ENCODE measurements around the gene CXorf49. TPM values are rescaled to one million over a fixed set of nuclear protein-coding genes. Genes with fewer than 3 reads are reported as not detected.
"Not testable (repeated sequence)": the region's sequence is repeated elsewhere in the genome, so short reads cannot be mapped to it uniquely, and the experiment has no call there.

CXorf49 gene
- polyA plus RNA-seq (ENCODE audit: insufficient read length in 4 of 4), result not detected

DNA sequence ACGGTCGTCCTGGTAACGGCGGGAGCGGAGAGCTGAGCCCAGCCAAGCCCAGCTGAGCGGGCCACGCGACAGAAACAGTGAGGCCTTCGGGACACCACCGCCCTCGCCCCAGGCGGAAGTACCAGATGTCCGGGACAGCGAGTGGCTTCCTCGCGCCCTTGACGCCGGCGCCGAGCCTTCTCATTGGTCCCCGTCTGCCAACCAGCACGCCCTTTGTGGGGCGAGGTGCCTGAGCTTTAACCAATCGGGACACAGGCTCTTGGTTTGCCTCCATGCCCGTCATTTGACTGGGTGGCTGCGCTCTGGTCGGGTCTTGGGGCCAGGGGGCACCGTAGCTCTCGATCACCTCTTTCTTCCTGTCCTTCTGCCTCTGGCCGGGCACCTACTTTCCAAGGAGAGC lies at the start of gene CXorf49:
CXorf49 (minus strand) TSS at position 101 of the 400 bp plus-strand sequence. CDS start 134 bp downstream, outside the sequence.
- DNase-seq (ENCODE audit: low read depth in 4 of 4, low spot score in 3 of 4), result not testable (repeated sequence)

DNA sequence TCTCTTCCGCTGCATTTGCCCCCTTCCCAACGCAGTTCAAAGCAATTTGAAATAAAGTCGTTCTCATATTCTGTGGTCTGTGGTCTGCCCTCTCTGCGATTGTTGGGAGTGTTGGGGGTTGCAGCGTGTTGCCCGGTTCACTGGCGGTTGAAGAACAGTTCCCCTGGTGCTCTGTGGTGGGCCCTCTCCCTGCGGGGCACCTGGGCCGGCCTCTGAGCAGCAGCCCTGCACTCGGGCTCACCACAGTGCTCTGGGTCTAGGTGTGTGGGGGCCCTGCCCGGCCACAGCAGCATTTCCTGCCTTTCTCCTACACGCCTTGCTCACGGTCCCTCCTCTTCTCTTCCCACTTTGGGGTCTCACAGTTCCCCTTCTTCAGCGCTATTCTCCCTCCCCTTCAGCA lies 49.0 kb upstream of the CXorf49 start:
- not testable (repeated sequence) for DNase-seq (ENCODE audit: low read depth in 4 of 4, low spot score in 3 of 4)

DNA sequence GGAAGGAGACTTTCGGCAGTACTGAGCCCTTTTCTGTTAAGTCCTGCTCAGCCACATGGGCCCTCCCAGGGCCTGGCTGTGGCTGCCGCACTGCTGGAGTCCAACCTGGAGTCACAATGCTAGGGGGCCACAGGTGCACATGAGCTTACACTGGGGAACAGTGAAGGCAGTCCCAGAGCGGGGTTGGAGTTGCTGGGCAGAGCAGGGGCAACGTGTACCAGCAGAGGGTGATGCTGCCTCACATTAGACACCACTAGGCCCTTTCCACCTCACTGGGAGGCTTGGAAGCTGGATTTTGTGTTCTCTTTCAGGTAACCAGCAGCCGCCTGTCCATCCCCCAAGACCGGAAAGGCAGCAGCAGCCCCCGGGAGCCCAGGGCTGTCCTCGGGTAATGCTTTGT lies 47.5 kb upstream of the CXorf49 start:
- not testable (repeated sequence) for DNase-seq (ENCODE audit: low read depth in 4 of 4, low spot score in 3 of 4)

DNA sequence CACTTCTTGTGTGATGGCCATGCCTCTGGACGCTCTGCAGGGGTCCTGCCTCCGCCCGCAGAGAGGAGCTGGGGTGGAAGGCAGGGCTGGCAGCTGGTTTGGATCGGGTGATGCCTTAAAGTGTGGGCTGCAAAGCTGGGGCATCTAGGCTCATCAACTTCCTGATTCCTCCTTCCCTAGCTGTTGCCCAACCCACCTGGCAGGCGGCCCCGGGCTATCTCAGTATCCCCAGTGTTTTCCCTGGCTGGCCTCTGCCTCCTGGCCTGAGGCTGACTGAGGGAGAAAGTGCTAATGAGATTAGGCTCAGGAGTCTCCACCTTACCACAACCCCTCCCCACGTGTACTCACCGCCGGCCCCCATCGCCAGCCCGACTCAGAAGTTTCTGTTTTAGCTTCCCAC lies 46.7 kb upstream of the CXorf49 start:
- not testable (repeated sequence) for DNase-seq (ENCODE audit: low read depth in 4 of 4, low spot score in 3 of 4)

DNA sequence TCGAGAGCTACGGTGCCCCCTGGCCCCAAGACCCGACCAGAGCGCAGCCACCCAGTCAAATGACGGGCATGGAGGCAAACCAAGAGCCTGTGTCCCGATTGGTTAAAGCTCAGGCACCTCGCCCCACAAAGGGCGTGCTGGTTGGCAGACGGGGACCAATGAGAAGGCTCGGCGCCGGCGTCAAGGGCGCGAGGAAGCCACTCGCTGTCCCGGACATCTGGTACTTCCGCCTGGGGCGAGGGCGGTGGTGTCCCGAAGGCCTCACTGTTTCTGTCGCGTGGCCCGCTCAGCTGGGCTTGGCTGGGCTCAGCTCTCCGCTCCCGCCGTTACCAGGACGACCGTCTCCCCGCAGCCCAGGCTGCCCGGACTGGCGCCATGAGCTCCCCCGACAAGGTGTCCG lies 45.0 kb upstream of the CXorf49 start, which contains the start of gene CXorf49B:
CXorf49B (plus strand) TSS at position 301 of the 400 bp plus-strand sequence; CDS start at position 376, 75 bp downstream.
- not testable (repeated sequence) for DNase-seq (ENCODE audit: low read depth in 4 of 4, low spot score in 3 of 4)

DNA sequence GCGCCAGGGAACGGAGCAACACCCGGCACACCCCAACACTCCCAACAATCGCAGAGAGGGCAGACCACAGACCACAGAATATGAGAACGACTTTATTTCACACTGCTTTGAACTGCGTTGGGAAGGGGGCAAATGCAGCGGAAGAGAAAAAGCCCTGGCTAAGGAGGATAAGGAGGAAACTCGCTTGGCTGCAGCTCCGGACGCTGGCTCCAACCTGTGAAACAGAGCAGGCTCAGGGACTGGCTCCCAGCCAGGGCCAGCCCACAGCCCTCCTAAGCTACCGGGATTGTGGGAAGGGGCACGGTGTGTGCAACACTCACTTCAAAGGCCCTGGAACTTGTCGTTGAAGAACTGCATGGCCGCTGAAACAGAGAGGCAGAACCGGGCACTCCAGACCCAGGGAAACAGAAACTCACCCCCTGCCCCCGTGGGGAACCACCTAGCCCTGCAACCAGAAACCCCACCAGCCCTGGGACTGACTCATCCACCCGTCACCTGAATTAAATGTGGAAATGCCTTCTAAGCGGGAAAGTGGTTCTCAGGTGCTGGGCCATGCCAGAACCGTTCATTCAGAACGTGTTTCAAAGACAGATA lies 42.7 kb upstream of the CXorf49 start:
- DNase-seq (ENCODE audit: low read depth in 4 of 4, low spot score in 3 of 4), result not testable (repeated sequence)

DNA sequence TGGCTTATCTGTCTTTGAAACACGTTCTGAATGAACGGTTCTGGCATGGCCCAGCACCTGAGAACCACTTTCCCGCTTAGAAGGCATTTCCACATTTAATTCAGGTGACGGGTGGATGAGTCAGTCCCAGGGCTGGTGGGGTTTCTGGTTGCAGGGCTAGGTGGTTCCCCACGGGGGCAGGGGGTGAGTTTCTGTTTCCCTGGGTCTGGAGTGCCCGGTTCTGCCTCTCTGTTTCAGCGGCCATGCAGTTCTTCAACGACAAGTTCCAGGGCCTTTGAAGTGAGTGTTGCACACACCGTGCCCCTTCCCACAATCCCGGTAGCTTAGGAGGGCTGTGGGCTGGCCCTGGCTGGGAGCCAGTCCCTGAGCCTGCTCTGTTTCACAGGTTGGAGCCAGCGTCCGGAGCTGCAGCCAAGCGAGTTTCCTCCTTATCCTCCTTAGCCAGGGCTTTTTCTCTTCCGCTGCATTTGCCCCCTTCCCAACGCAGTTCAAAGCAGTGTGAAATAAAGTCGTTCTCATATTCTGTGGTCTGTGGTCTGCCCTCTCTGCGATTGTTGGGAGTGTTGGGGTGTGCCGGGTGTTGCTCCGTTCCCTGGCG lies 2.3 kb upstream of the CXorf49 start:
- DNase-seq (ENCODE audit: low read depth in 4 of 4, low spot score in 3 of 4), result not testable (repeated sequence)

DNA sequence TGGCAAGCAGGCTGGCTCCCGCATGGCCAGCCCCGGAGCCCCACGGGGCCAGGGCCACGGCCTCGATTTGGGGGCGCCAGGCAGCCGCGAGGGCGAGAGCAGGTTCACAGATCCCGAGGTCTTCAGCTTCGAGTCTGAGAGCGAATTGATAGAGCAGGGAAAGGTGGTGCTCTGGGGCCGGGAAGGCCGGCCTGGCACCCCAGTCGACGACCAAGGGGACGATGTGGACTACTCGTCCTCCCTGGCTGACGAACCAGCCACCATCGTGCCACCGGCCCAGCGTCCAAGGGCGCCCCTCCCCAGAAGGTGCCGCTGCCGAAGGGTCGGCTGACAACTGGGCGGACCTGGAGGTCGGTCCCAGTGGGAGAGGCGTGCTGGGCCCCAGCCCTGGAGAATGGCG lies 1.1 kb upstream of the CXorf49 start:
- DNase-seq (ENCODE audit: low read depth in 4 of 4, low spot score in 3 of 4), result not testable (repeated sequence)

DNA sequence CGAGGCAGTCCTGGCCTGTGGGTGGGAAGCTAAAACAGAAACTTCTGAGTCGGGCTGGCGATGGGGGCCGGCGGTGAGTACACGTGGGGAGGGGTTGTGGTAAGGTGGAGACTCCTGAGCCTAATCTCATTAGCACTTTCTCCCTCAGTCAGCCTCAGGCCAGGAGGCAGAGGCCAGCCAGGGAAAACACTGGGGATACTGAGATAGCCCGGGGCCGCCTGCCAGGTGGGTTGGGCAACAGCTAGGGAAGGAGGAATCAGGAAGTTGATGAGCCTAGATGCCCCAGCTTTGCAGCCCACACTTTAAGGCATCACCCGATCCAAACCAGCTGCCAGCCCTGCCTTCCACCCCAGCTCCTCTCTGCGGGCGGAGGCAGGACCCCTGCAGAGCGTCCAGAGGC lies 1.8 kb downstream of the CXorf49 start:
- not testable (repeated sequence) for DNase-seq (ENCODE audit: low read depth in 4 of 4, low spot score in 3 of 4)

DNA sequence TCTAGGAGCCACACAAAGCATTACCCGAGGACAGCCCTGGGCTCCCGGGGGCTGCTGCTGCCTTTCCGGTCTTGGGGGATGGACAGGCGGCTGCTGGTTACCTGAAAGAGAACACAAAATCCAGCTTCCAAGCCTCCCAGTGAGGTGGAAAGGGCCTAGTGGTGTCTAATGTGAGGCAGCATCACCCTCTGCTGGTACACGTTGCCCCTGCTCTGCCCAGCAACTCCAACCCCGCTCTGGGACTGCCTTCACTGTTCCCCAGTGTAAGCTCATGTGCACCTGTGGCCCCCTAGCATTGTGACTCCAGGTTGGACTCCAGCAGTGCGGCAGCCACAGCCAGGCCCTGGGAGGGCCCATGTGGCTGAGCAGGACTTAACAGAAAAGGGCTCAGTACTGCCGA lies 2.5 kb downstream of the CXorf49 start:
- DNase-seq (ENCODE audit: low read depth in 4 of 4, low spot score in 3 of 4), result not testable (repeated sequence)

DNA sequence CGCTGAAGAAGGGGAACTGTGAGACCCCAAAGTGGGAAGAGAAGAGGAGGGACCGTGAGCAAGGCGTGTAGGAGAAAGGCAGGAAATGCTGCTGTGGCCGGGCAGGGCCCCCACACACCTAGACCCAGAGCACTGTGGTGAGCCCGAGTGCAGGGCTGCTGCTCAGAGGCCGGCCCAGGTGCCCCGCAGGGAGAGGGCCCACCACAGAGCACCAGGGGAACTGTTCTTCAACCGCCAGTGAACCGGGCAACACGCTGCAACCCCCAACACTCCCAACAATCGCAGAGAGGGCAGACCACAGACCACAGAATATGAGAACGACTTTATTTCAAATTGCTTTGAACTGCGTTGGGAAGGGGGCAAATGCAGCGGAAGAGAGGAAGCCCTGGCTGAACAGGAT lies 4.0 kb downstream of the CXorf49 start:
- not testable (repeated sequence) for DNase-seq (ENCODE audit: low read depth in 4 of 4, low spot score in 3 of 4)

DNA sequence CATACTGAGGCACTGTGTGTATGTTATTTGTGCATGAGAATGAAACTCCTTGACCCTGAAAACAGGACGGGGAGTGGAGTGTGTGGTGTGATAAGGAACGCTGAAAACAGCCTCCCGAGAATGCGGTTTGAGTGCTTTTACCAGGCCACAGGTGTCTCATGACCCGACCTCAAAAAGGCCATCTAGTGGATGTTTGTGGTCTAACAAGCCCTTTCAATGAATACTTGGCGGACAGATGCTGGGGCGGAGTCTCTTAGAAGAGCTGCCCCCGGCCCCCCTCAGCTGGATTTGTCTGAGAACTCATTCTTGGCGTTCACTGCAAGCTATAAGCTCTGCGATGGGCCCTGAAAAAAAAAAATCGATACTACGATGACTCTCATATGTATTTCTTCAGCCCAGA lies 15.2 kb downstream of the CXorf49 start:
- DNase-seq (ENCODE audit: low read depth in 4 of 4, low spot score in 3 of 4), result not testable (repeated sequence)

DNA sequence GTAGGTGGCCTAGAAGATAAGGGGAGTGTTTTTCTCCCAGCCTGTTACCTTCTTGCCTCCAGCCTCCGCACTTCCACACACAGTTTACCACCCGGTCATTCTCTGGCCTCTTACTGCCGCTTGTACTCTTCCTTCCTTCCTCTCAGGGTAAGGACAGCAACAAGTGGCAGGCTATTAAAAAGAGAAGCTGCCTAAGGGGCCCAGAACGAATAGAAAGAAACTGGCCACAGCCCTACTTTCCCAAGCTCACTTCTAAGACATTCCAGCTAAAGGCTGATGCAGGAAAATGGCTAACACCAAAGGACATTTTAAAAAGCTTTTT lies 19.1 kb downstream of the CXorf49 start:
- DNase-seq (ENCODE audit: low read depth in 4 of 4, low spot score in 3 of 4), result not testable (repeated sequence)

DNA sequence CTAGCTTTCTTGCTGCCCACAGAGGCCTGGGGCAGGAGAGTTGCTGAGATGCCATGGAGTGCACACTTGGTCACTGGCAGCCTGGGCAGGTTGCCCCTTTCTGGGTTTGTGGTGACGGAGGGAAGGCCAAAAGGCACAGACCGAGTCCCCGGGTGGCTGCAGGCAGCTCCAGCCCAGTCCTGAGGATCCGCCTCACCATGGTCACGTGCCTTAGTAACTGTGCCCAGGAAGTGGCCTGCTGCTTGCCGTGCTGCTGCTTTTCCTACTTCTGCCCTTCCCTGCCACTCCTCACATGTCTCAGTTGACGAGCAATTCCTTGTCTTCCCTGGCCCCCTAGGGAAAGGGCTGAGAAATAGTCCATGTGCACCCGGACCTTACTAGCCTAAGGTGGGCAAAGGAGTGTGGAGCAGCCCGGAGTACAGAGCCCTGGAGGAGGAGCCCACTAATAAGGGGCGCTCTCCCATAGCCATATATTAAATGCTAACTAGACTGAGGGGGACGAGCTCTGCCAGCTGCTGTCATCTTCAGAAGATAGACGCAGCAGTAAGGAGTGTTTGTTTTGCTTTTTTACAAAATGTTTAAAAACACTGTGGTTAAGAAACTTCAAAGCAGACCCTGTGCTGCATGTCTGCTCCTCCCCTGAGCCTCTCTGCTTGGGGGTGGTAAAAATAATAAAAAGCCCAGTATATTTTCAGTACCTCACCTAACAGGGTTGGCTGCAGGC lies 19.6 kb downstream of the CXorf49 start:
- DNase-seq (ENCODE audit: low read depth in 4 of 4, low spot score in 3 of 4), result not testable (repeated sequence)

DNA sequence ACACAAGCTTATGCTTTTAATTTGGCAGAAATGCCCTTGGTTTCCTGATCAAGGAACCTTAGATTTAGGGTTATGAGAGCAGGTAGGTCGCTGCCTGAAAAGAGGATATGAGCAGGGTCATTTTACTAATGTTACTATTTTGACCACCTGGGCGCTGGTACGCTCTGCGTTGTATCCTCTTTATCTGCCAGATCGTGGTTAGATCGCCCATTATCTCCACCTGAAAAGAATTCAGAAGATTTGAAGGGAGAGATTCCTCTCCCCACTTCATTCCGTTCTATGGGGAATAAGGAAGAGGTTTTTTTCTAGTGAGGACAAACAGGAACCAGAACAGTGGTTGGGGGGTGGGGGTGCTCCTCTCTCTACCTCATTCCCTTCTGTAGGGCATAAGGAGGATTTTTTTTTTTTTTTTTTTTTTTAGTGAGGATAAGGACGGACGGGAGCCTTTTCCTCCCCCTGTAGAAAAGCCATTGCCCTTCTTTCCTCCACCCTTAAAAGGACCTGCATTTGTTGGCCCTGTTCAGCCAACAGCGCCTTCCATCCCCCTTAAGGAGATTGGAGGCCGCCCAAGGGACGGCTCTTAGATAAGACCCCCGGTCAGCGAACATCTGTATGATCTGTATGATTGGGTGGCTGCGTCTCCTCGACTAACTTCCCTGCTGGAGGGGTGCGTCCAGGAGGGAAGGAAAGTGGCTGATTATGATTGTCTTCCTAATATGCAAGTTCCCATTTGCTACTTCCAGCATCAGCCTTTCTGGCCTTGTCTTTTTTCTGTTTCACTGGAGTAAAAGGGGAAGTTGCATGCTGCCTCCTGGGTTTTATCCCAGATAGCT lies 20.4 kb downstream of the CXorf49 start:
- DNase-seq (ENCODE audit: low read depth in 4 of 4, low spot score in 3 of 4), result not testable (repeated sequence)

DNA sequence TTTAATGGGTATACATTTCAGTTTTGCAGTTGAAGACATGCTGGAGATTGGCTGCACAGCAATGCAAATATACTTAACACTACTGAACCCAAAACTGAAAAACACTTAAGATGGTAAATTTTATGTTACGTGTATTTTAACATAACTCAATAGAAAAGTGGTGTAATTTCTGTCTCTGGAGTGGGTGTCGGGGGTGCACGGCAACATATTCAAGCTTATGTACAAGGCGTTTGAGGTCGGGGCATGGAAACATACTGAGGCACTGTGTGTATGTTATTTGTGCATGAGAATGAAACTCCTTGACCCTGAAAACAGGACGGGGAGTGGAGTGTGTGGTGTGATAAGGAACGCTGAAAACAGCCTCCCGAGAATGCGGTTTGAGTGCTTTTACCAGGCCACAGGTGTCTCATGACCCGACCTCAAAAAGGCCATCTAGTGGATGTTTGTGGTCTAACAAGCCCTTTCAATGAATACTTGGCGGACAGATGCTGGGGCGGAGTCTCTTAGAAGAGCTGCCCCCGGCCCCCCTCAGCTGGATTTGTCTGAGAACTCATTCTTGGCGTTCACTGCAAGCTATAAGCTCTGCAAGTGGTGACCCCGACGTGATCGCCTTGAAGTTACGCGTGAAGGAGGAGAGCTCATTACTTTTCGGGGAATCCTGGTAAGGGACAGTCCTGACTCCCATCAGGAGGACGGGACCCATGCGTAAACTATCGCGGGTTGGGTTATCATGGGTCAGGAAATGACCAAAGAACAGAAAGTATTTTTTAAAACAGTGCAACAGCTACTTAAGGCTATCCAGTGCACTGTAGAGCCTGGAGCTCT lies 21.2 kb downstream of the CXorf49 start:
- not testable (repeated sequence) for DNase-seq (ENCODE audit: low read depth in 4 of 4, low spot score in 3 of 4)

DNA sequence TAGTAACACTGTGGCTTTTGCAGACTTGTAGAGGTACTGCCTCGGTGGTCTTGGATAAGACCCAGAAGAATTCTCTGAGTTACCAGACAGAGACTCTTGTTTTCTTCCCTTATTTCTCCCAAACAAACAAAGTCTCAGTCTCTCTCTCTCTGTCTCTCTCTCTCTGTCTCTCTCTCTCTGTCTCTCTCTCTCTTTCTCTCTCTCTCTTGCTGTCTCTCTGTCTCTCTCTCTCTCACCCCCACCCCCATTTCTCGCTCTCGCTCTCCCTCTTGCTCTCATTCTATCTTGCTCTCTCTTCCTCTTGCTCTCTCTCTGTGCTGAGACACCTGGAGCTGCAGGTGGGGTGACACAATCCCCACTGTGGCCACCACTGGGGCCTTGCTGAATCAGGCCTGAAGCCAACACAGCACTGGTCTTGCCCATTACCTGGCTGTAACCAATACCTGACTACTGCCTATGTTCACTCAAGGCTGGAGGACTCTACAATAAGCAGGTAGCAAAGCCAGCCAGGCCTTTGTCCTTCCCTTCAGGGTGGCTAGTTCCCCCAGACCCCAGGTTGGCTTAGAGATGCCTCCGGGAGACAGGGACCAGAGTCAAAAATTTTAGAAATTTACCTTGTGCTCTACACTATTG lies 38.4 kb downstream of the CXorf49 start:
- DNase-seq (ENCODE audit: low read depth in 4 of 4, low spot score in 3 of 4), result no peak

DNA sequence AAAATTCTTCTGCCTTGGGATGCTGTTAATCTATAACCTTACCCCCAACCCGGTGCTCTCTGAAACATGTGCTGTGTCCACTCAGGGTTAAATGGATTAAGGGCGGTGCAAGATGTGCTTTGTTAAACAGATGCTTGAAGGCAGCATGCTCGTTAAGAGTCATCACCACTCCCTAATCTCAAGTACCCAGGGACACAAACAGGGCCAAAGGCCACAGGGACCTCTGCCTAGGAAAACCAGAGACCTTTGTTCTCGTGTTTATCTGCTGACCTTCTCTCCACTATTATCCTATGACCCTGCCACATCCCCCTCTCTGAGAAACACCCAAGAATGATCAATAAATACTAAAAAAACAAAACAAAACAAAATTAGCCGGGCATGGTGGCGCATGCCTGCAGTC lies 40.9 kb downstream of the CXorf49 start:
- not testable (repeated sequence) for DNase-seq (ENCODE audit: low read depth in 4 of 4, low spot score in 3 of 4)

DNA sequence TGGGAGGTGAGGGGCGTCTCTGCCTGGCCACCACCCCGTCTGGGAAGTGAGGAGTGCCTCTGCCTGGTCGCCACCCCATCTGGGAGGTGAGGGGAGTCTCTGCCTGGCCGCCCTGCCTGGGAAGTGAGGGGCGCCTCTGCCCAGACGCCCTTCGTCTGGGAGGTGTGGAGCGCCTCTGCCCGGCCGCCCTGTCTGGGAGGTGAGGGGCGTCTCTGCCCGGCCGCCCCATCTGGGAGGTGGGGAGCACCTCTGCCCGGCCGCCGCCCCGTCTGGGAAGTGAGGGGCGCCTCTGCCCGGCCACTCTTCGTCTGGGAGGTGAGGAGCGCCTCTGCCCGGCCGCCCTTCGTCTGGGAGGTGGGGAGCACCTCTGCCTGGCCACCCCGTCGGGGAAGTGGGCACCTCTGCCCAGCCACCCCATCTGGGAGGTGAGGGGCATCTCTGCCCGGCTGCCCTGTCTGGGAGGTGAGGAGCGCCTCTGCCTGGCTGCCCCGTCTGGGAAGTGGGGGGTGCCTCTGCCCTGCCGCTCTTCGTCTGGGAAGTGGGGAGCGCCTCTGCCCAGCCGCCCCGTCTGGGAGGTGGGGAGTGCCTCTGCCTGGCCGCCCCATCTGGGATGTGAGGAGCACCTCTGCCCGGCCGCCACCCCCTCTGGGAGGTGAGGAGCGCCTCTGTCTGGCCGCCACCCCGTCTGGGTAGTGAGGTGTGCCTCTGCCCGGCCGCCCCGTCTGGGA lies 41.9 kb downstream of the CXorf49 start:
- DNase-seq (ENCODE audit: low read depth in 4 of 4, low spot score in 3 of 4), result not testable (repeated sequence)
